ENCODE results near the gene LCN2. TPM values are rescaled to one million over a fixed set of nuclear protein-coding genes. Genes with fewer than 3 reads are reported as not detected.

LCN2 gene
- total and polyA plus RNA-seq, 9 of the 15 experiments (the other 6 are each of a cell fraction or from before 2014, with no cell fraction given): 0.10 to 1.2 (median 0.44) TPM; not detected in 1

GRCh38 chr9:128155736-128156500, 6.7 kb downstream of the LCN2 start:
- FAIRE-seq (no peak), ATAC-seq (no peak), DNase-seq (ENCODE audit: extremely low read depth in 1 of 4, low spot score in 3 of 4) (no peak)
- Histone ChIP-seq H3K27me3 (ENCODE audit: control insufficient read depth in 2 of 2, insufficient read depth in 2 of 2, low read length in 2 of 2) (no peaks in the 10 kb centered on the region), H3K9me3 (replicated peaks; ENCODE audit: control insufficient read depth, insufficient read depth, low read depth, low read length) (no peaks in the 10 kb centered on the region), H3K9ac (ENCODE audit: insufficient read depth in 1 of 2, low read depth in 2 of 2, low read length in 2 of 2) (peak overlapping the region in 1 of 2 experiments; percentile 35; a peak in 1 of 4 replicates), H3K79me2 (ENCODE audit: control insufficient read depth, insufficient read depth, low read length) (peaks cover 12% of the 10 kb centered on the region), H3K36me3 (ENCODE audit: control insufficient read depth, insufficient read depth, low read length) (no peaks in the 10 kb centered on the region), H3K4me1 (replicated peaks in 1 of 2; ENCODE audit: control insufficient read depth in 2 of 2, insufficient read depth in 2 of 2, low read length in 2 of 2) (peaks cover 6 to 53% of the 10 kb centered on the region in 2 experiments), H3K4me2 (ENCODE audit: insufficient read depth, low read length) (no peak overlapping the region), H3K4me3 (no peak overlapping the region), H3K27ac (ENCODE audit: extremely low read depth, low read depth, low read length) (no peak overlapping the region), H3K9me1 (ENCODE audit: control insufficient read depth, insufficient read depth, low read length) (no peaks in the 10 kb centered on the region), H4K20me1 (replicated peaks; ENCODE audit: control insufficient read depth, insufficient read depth, low read length) (no peaks in the 10 kb centered on the region), H2AFZ (ENCODE audit: low read depth, low read length) (peak overlapping the region; percentile 26; the same call in 1 of the 2 replicates)
- WGBS (ENCODE audit: insufficient coverage, low coverage, missing lambda C conversion rate): 61% methylated on average over 7 of the region's 7 CpGs
- intact Hi-C loops (cut with micrococcal nuclease): no loop called here
- ChIA-PET CTCF (ENCODE audit: low intra/inter-chr PET ratio) (no interaction called here), POLR2A (interaction anchor here (0.6 to 1.5 kb wide), 12 partner anchors 8 to 763 kb away, joined by 3 to 6 read pairs (median 3); no protein-coding TSS in a partner anchor)
- in situ Hi-C loops (cut with MboI): loop anchor here (5.0 kb wide), 1 partner anchor 1526 kb away; no protein-coding TSS in a partner anchor
- no TSS peak for BruUV-seq (replicated peaks)
- TF ChIP-seq NR3C1 (CRISPR knock-in tag; IDR thresholded peaks at IDR 0.05): no peak
- TF ChIP-seq CBX1 (IDR thresholded peaks at IDR 0.05; ENCODE audit: low read depth): no peak
- no peak for TF ChIP-seq ZFP30 (CRISPR knock-in tag; IDR thresholded peaks at IDR 0.05; ENCODE audit: borderline replicate concordance)
- TF ChIP-seq E2F6 (IDR thresholded peaks at IDR 0.05; ENCODE audit: borderline replicate concordance in 1 of 2, extremely low read depth in 1 of 2, insufficient read depth in 1 of 2, insufficient read length in 1 of 2, low read depth in 1 of 2, low read length in 1 of 2, poor library complexity in 1 of 2, severe bottlenecking in 1 of 2): peak in 1 of 2 experiments; percentile 27
- TF ChIP-seq BRD9 (IDR thresholded peaks at IDR 0.05; ENCODE audit: low read depth, partially characterized antibody): no peak
- no peak for TF ChIP-seq KLF10 (CRISPR knock-in tag; IDR thresholded peaks at IDR 0.05)
- no peak for TF ChIP-seq PHF20 (IDR thresholded peaks at IDR 0.05; ENCODE audit: partially characterized antibody)
- no peak for TF ChIP-seq MBD1 (CRISPR knock-in tag; IDR thresholded peaks at IDR 0.05)
- peak; percentile 49; the same call in 1 of the 2 replicates for TF ChIP-seq ZBTB7A (IDR thresholded peaks at IDR 0.05; ENCODE audit: borderline replicate concordance, control insufficient read depth, low read depth, low read length)
- no peak for TF ChIP-seq ZNF785 (CRISPR knock-in tag; IDR thresholded peaks at IDR 0.05)
- TF ChIP-seq TRIM28 (IDR thresholded peaks at IDR 0.05): no peak
- no peak for TF ChIP-seq STAT6 (CRISPR knock-in tag; IDR thresholded peaks at IDR 0.05)
